Stimulated activated CD4-positive, alpha-beta T cell treated with anti-CD3 and anti-CD28 coated beads, TNF-alpha, amount 100 ng/mL, for 4 hours (primary cell): Measurements from ENCODE around the gene EXD2.

Experiments used
- DNase-seq, 3 experiments: peaks; one replicate each; pipeline ENCODE4 v3.0.0-alpha.2; 2020; ENCODE audit warnings: low read depth in 3 of 3

The EXD2 gene

DNA sequence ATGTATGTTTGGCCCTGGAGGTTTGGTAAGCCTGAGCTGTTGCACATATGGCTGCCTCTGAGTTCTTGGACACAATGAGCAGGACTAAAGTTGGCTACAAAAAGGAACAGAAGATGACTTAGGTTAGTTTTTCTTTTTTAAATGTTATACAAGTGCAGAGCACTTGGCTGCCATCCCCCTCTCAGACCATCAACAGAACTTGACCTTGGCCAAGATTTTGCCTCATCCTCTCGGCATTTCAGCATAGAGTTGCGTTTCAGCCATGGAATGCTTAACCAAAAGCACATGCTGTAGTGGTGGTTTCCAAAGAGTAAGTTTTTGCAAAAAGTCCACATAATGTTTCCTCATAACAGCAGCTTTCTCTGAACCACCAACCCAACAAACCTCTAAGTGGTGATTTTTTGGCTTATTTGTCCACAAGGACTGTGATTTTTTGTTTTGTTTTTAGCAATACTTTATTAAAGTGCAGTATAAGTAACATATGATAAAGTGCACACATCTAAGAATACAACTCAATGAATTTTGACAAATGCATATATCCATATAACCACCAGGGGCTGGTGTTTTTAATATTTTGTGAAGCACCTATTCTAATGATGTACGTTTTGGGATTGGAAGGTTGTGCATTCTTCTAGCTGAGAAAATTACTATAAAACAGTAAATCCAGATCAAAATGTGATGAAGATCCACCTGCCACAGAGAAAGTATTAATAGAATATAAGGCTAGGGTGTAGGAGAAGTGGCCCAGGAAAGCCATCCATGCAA, 56.6 kb downstream of the EXD2 start:
- DNase-seq: no peak

GRCh38 chr14:69249603-69250002, 58.3 kb downstream of the EXD2 start:
- DNase-seq: no peak

DNA sequence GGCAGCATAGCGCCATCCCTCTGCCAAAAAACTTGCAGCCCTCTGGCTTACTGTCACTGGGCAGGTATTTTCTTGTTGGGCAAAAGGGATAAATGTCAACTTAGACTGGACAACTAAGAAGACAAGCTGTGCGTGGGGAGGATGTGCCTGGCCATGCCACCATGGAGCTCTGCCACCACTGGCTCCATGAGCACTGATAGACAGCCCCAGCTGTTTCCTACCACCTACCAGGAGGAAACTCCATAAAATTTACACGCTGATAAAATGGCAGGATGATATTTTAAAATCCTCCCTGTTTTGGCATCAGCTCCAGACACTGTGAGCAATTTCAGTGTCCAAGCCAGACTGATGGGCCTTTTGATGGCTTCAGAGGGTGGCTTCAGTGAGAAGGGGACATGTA, 61.6 kb downstream of the EXD2 start:
- no peak for DNase-seq

DNA sequence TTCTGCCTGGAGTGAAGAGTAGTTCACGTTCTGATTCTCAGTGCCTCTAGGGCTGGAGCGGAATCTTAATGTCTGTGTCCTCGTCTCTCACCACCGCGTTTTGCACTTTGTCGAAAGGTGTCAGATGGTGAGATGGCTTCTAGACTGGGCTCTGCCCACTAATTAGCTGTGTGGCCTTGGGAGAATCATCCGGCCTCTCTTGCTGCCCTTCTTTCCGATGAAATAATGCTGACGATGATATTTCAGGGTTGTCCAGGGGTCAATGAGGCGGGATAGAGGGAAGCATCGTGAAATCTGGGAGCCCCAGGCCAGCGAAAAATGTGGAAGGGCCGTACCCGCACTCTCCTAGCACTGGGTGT, 67.8 kb downstream of the EXD2 start:
- DNase-seq: no peak

- no peak for DNase-seq
Measured at GRCh38 chr14:69259527-69260189, 68.4 kb downstream of the EXD2 start, which contains the start of gene GALNT16. TSS of gene GALNT16 (plus strand) at chr14:69260158. CDS start at chr14:69260291, 133 bp downstream.

DNA sequence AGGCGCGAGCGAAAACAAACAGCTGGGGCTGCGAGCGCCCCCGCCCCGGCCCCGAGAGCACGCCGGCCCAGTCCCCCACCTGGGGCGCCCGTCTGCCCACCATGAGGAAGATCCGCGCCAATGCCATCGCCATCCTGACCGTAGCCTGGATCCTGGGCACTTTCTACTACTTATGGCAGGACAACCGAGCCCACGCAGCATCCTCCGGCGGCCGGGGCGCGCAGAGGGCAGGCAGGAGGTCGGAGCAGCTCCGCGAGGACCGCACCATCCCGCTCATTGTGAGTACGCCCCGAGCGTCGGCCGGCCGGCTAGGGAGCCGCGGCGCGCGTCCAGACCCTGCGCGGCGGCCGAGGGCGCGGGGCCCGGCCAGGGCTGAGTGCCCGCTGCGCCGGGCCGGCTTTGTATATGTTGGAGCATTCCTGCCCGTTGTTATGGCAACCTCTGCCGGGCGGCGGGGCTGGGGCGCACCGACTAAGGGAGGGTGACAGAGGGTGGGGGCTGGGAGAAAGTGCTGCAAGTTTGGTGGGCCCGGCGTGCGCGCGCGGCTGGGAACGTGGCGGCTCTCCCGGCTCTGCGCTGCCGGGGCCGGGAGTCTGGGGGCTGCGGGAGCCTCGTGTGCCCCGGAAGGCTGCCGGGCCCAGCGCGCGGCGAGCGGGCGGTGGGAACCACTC, 69.0 kb downstream of the EXD2 start:
- no peak for DNase-seq

GRCh38 chr14:69260861-69261564, 69.7 kb downstream of the EXD2 start:
- peak in 2 of 3 experiments; percentile 16 to 18 for DNase-seq

DNA sequence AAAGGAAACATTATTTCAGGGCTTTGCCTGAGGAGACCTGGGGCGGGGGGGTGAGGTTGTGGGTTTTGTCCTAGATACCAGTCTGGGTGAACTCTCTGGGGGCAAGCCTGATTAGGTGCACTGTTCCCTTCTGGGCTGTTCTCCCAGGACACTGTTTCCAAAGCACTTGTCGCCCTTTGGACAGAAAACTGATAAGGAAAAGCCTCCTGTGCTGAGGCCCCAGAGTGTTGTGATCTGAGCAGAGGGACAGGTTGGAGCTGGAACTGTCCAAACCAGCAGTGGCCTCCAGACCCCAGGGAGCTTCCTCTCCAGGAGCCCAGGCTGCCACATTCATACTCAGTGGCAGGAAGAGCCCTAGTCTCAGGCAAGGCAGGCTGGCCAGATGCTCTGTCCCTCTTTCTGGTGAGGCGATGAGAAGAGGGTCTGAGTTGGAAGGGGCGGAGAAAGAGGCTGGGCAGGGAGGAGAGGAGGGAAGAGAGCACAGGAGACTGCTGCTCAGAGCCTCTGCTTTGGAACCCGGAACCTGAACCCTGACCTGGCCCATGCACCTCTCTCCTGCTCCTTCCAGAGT, 70.5 kb downstream of the EXD2 start:
- no peak for DNase-seq

DNA sequence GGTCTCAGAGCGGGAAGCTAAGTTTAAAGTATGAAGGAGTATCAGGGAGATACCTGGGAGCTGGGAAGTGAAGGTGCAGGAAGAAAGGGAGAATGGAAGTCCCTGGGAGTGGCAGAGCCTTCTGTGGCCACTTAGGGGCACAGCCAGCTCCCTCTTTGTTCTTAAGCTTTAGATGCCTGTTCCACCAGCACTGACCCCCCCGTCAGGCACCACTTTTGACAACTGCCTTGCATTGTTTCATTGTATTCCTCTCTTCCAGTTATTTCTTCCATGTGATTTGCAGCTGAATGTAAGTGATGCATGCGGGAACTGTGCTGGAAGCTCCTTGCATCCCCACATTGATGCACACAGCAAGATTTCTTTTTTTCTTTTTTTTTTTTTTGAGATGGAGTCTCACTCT, 71.2 kb downstream of the EXD2 start:
- DNase-seq: no peak

DNA sequence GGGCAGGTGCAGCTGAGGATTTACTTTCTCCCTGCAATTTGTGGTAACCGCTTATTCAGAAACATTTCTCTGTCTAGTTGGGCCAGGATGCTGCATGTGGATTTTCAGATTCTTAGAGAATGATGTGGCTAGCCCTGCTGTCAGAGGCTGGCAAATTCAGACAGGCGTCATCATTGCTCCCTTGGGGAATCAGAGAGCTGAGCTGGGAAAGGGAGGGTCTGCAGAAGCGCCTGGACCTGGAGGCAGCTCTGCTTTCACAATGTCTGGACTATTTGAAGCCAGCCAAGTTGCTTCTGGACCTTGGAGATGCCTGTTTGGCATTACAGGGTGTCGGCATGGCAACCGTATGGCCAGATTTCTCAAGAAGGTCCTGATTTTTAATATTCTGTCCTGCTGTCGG, 72.1 kb downstream of the EXD2 start:
- no peak for DNase-seq

GRCh38 chr14:69263771-69264170, 72.5 kb downstream of the EXD2 start:
- DNase-seq: no peak

GRCh38 chr14:69266572-69267345, 75.5 kb downstream of the EXD2 start:
- no peak for DNase-seq

GRCh38 chr14:69267492-69267891, 76.2 kb downstream of the EXD2 start:
- DNase-seq: no peak

DNA sequence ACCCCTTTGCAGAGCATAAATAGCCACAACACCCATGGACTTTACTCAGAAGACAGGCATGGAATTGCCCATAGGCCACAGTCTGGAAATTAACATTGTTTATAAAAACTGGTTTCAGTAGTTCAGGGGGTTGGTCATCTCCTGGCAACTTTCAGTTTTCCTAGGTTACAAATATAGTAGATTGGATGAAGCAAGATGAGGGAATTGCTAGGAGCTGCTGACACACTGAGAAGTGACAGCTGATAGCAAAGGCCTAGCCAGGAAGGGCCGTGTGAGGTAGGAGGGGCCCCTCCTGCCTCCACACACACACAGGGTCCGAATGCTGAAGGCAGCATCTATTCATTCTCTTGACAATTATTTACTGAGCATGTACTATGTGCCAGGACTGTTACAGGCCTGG, 76.9 kb downstream of the EXD2 start:
- DNase-seq: no peak

GRCh38 chr14:69268763-69269162, 77.5 kb downstream of the EXD2 start:
- no peak for DNase-seq

DNA sequence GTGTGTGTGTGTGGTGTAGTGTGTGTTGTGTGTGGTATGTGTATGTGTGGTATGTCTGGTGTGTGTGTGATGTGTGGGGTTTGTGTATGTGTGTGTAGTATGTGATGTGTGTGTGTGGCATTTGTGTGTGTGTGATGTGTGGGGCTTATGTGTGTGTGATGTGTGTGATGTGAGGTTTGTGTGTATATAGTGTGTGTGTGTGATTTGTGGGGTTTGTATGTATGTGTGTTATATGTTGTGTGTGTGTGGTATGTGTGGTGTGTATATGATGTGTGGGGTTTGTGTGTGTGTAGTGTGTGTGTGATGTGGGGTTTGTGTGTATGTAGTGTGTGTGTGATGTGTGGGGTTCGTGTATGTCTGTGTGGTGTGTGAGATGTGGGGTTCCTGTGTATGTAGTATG, 78.1 kb downstream of the EXD2 start:
- DNase-seq: no peak

DNA sequence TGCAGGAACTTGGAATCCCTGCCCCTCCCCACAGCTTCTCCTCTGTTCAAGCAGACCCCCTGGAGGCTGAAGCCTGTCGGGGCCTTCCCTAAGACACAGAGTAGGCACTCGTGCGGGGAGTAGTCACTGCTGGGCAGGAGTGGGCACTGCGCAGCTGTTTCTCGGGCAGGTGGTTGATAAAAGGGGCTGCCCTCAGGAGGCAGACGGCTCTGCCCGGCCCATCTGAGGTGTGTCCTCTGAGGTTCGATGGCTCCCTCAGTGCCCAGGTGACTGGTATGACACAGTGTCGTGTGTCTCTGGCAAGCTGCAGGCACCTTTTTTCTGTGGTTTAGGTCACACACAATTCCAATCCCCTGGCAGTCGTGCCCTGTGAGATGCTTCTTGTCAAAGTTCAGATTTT, 78.8 kb downstream of the EXD2 start:
- no peak for DNase-seq

DNA sequence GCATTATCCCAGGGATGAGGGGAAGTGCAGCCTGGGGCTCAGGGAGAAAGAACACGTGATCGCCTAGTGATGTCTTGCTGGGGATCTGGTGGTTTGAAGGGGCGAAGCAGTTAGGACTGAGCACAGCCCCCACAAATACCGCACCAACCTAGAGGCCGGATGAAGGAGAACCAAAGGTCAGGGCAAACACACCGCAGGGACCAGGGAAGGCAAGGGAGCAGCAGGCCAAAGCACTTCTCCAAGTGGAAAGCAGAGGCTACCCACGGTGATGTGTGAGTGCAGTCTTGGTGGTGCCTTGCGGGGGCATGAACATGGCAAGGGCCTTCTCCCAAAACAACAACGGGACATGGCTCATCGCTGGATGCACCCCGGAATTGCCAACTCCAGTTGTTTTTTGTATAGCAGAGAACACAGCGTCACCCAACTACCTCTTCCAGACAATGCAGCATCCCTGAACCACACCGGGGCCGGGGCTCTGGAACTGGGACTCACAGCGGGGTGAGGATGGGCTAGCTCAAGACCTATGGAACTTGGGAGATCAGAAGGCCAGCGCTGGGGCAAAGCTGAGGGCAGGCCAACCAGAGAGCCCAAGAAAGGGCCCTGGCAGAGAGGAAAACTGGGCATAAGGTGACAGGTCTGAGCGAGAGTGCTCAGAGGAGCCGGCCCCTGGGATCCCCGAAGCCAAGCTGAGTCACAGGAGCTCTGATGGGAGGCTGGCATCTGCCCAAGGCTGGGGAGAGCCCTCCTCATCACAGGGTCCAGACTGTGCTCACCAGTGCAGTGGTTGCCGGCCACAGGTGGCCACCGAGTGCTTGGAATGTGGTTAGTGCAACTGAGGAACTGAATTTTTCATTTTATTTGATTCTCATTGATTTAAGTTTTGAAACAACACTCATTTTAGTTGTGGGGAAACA, 79.8 kb downstream of the EXD2 start:
- no peak for DNase-seq

- DNase-seq: no peak
Measured at GRCh38 chr14:69274321-69274720, 83.0 kb downstream of the EXD2 start.

DNA sequence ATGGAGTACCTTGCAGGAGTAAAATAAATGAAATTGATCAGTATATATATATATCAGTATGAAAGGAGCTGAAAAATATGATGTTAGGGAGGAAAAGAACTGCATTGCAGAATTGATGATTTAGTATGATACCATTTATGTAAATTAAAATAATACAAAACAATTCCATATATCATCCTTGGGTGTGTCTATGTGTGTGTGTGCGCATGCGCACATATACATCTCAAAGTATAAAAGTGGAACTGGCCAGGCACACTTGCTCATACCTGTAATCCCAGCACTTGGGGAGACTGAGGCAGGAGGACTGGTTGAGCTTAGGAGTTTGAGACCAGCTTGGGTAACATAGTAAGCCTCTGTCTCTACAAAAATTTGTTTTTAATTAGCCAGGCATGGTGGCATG, 84.0 kb downstream of the EXD2 start:
- DNase-seq: no peak
